ENCODE results near the gene KHNYN.

Gene KHNYN

DNA sequence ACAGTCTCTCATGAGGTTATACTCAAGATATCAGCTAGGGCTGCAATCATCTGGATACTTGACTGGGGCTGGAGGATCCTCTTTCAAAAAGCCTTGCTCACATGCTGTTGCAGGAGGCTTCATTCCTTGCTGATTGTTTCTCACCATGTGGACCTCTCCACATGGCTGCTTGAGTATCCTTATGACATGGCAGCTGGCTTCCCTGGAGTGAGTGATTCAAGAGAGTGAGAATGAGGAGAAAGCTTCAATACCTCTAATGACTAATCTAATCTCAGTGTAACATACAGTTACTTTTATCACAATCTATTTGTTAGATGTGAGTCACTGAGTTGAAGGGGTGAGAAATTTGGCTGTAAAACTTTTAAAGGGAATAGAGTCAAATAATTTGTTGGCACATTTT lies 27.2 kb downstream of the KHNYN start:
- TF ChIP-seq, protein P1, sequence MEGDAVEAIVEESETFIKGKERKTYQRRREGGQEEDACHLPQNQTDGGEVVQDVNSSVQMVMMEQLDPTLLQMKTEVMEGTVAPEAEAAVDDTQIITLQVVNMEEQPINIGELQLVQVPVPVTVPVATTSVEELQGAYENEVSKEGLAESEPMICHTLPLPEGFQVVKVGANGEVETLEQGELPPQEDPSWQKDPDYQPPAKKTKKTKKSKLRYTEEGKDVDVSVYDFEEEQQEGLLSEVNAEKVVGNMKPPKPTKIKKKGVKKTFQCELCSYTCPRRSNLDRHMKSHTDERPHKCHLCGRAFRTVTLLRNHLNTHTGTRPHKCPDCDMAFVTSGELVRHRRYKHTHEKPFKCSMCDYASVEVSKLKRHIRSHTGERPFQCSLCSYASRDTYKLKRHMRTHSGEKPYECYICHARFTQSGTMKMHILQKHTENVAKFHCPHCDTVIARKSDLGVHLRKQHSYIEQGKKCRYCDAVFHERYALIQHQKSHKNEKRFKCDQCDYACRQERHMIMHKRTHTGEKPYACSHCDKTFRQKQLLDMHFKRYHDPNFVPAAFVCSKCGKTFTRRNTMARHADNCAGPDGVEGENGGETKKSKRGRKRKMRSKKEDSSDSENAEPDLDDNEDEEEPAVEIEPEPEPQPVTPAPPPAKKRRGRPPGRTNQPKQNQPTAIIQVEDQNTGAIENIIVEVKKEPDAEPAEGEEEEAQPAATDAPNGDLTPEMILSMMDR (IDR thresholded peaks at IDR 0.05; ENCODE audit: insufficient read depth, low read depth, low read length, missing control alignments) = no peak
- peak; percentile 45 for DNase-seq (ENCODE audit: low read depth)
- no peak overlapping the region for H3K4me3 ChIP-seq (ENCODE audit: low read length)

DNA sequence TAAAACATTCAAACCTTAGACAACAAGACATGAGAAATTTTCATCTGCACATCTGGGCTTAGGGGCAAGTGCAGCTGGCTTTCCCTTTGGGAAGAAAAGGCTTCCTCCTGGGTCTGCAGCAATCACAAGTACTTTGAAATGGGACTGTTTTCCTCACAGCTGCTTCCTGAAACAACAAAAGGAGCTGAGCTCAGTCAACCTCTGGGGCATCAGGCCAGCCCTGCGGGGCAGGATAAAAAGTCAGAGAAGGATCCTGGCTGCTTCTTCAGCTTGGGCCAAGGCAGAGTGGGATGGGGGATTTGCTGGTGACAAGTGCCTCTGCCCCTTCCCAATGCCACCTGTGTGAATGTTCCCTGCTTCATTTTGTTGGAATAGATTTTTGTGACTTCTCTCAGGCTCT lies 29.0 kb downstream of the KHNYN start:
- DNase-seq (ENCODE audit: low read depth) = no peak
- TF ChIP-seq, protein P1 (IDR thresholded peaks at IDR 0.05; ENCODE audit: insufficient read depth, low read depth, low read length, missing control alignments) = no peak
- H3K4me3 ChIP-seq (ENCODE audit: low read length) = no peak overlapping the region

DNA sequence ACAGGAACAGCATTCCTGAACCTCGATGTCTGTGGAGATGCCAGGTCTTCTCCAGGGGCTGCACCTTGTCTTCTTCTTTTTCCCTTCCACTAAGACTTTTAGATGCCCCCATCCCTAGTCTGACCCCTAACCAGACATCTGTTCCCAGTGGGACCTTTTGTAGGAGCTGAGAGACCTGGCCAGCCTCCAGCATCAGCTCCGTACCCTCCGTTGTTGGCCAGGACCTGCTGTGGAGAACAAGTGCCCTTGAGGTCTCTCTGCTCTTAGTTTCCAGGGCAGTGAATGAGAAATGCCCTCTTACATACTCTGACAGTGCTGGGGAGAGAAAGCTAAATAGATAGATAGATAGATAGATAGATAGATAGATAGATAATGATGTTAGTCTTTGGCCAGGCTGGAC lies 29.6 kb downstream of the KHNYN start:
- H3K4me3 ChIP-seq (ENCODE audit: low read length) = no peak overlapping the region
- DNase-seq (ENCODE audit: low read depth) = no peak
- TF ChIP-seq, protein P1 (IDR thresholded peaks at IDR 0.05; ENCODE audit: insufficient read depth, low read depth, low read length, missing control alignments) = no peak

- TF ChIP-seq, protein P1 (IDR thresholded peaks at IDR 0.05; ENCODE audit: insufficient read depth, low read depth, low read length, missing control alignments) = no peak
- peak; percentile 73 for DNase-seq (ENCODE audit: low read depth)
- no peak overlapping the region for H3K4me3 ChIP-seq (ENCODE audit: low read length)
Observed at GRCh38 chr14:24461336-24461735, 31.6 kb downstream of the KHNYN start.

DNA sequence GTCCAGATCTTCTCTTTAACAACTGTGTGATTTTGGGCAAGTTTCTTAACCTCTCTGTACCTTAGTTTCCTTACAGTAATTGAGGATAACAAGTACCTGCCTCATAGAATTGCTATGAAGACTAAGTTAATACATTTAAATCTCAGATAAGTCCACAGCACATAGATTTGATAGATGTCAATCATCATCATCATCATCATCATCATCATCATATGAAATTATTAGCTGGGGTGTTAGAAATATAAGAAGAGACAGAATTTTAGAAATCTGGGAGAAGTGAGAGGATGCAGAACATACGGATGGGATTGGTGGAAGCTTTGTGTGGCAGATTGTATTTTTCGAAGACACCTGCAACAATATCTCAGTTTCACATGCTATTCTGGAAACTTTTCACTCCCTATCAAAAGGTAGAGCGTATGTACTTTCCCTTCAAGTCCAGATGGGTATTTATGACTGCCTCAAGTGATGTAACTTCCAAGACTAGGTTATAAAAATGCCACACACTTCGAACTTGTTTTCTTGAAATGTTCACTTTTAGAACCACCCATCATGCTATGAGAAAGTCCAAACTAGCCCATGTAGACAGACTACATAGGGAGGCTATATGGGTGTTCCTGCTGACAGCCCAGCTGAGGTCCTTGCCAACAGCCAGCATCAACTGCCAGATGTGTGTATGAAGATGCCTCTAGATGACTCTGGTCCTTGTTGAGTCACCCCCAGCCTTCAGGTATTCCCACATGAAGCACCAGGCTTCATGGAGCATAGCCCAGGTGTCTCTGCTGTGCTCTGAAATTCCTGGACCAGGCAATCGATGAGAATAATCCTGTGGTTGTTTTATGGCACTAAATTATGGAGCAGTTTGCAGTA lies 33.5 kb downstream of the KHNYN start:
- no peak for DNase-seq (ENCODE audit: low read depth)
- TF ChIP-seq, protein P1 (IDR thresholded peaks at IDR 0.05; ENCODE audit: insufficient read depth, low read depth, low read length, missing control alignments) = no peak
- H3K4me3 ChIP-seq (ENCODE audit: low read length) = no peak overlapping the region

GRCh38 chr14:24463884-24464785 lies 34.4 kb downstream of the KHNYN start:
- no peak for DNase-seq (ENCODE audit: low read depth)
- H3K4me3 ChIP-seq (ENCODE audit: low read length) = no peak overlapping the region
- TF ChIP-seq, protein P1 (IDR thresholded peaks at IDR 0.05; ENCODE audit: insufficient read depth, low read depth, low read length, missing control alignments) = no peak
